HG03558 (cell line): ENCODE results near the gene HPSE2.
"Not testable (repeated sequence)": the region's sequence is repeated elsewhere in the genome, so short reads cannot be mapped to it uniquely, and the experiment has no call there.

Source experiments
- ATAC-seq: cut with Tn5 transposase; IDR thresholded peaks from one replicate; pipeline ENCODE4 v1.9.1; 2021; ENCODE audit warnings: moderate number of reproducible peaks; ENCODE audit not compliant: unreplicated experiment; ENCODE audit errors: extremely low read depth

Gene HPSE2

GRCh38 chr10:99235658-99236626 is at the start of gene HPSE2:
TSS of gene HPSE2 (minus strand) at chr10:99235852.
- ATAC-seq, result no peak

GRCh38 chr10:99280472-99280871 is 44.8 kb upstream of the HPSE2 start:
- ATAC-seq, result peak; percentile 50

GRCh38 chr10:99279626-99280111 is 44.0 kb upstream of the HPSE2 start:
- no peak for ATAC-seq

- no peak for ATAC-seq
These were observed 41.3 kb upstream of the HPSE2 start for GRCh38 chr10:99276848-99277486.

GRCh38 chr10:99266383-99266782 is 30.7 kb upstream of the HPSE2 start:
- ATAC-seq, result no peak

- ATAC-seq, result no peak
These were observed 13.2 kb upstream of the HPSE2 start for GRCh38 chr10:99248824-99249223.

GRCh38 chr10:99247893-99248292 is 12.2 kb upstream of the HPSE2 start:
- ATAC-seq, result not testable (repeated sequence)

GRCh38 chr10:99236627-99237309 is 1.1 kb upstream of the HPSE2 start:
- ATAC-seq, result no peak

- ATAC-seq, result no peak
These were observed 628 bp downstream of the HPSE2 start for GRCh38 chr10:99234791-99235657.

GRCh38 chr10:99234041-99234790 is 1.4 kb downstream of the HPSE2 start:
- ATAC-seq, result peak; percentile 97

- no peak for ATAC-seq
These were observed 2.0 kb downstream of the HPSE2 start for GRCh38 chr10:99233689-99234037.

- no peak for ATAC-seq
These were observed 2.5 kb downstream of the HPSE2 start for GRCh38 chr10:99233000-99233688.

- no peak for ATAC-seq
These were observed 3.2 kb downstream of the HPSE2 start for GRCh38 chr10:99232360-99232999.

GRCh38 chr10:99224766-99225165 is 10.9 kb downstream of the HPSE2 start:
- no peak for ATAC-seq

- ATAC-seq, result no peak
These were observed 28.3 kb downstream of the HPSE2 start for GRCh38 chr10:99207340-99207739.

- no peak for ATAC-seq
These were observed 32.3 kb downstream of the HPSE2 start for GRCh38 chr10:99203310-99203709.

GRCh38 chr10:99172950-99173349 is 62.7 kb downstream of the HPSE2 start:
- ATAC-seq, result no peak

GRCh38 chr10:99172128-99172738 is 63.4 kb downstream of the HPSE2 start:
- no peak for ATAC-seq
